ENCODE measurements around the gene RPS6KA5. TPM values are rescaled to one million over a fixed set of nuclear protein-coding genes. Genes with fewer than 3 reads are reported as not detected.
A peak's percentile ranks its signal among the peaks of the same experiment; 100 is the strongest.

Gene RPS6KA5
- total RNA-seq, 1 donor: 0.86 TPM

DNA sequence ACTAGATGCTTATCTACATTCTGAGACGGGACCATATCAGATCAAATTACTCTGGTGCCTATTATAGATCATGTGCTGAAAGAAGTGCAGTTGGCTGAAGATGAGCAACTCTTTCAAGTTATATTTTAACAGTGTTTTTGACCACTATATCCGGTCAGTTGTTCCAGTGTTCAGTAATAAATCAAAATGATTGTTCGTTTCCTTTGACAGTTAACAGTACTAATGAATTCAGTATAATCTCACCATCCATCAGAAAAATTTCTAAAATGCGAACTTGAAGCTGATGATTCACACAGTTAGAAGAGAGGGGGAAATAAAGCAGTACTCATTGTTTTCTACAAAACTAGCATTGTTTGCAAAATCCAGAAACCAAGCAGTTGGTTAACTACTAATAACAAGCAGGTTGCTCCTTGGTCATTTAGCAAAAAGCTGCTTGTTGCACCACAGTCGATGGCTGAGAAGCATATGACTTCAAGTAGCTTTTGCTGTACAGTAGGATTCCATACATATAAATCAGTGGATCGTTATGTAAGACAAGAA lies 2.3 kb downstream of the RPS6KA5 start:
- peak; percentile 51 for DNase-seq (ENCODE audit: low read depth)
- TF ChIP-seq, protein P1, sequence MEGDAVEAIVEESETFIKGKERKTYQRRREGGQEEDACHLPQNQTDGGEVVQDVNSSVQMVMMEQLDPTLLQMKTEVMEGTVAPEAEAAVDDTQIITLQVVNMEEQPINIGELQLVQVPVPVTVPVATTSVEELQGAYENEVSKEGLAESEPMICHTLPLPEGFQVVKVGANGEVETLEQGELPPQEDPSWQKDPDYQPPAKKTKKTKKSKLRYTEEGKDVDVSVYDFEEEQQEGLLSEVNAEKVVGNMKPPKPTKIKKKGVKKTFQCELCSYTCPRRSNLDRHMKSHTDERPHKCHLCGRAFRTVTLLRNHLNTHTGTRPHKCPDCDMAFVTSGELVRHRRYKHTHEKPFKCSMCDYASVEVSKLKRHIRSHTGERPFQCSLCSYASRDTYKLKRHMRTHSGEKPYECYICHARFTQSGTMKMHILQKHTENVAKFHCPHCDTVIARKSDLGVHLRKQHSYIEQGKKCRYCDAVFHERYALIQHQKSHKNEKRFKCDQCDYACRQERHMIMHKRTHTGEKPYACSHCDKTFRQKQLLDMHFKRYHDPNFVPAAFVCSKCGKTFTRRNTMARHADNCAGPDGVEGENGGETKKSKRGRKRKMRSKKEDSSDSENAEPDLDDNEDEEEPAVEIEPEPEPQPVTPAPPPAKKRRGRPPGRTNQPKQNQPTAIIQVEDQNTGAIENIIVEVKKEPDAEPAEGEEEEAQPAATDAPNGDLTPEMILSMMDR (IDR thresholded peaks at IDR 0.05; ENCODE audit: insufficient read depth, low read depth, low read length): no peak

DNA sequence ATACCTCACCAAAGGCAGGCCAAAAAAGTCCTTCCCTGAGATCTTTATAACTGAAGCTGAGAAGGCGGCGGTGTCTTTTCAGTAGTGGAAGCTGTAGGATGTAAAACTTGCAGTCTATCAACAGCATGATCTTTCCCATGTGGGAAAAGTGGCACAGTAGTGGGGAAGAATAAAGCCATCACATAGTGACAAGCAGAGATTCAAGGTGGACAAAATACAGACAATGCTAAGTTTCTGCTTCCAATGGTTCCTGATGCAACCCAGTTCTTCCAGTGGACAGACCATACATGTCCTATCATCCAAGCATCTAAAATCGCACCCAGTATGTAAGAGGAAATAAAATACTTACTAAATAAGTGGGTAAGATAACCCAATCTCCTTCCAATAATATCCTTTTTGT lies 4.1 kb downstream of the RPS6KA5 start:
- TF ChIP-seq, protein P1 (IDR thresholded peaks at IDR 0.05; ENCODE audit: insufficient read depth, low read depth, low read length): no peak
- no peak overlapping the region for H3K4me3 ChIP-seq (ENCODE audit: low read depth, low read length)
- no peak for DNase-seq (ENCODE audit: low read depth)

More for the DNA sequence above, 2.3 kb downstream of the RPS6KA5 start:
- no peak overlapping the region for H3K4me3 ChIP-seq (ENCODE audit: low read depth, low read length)

DNA sequence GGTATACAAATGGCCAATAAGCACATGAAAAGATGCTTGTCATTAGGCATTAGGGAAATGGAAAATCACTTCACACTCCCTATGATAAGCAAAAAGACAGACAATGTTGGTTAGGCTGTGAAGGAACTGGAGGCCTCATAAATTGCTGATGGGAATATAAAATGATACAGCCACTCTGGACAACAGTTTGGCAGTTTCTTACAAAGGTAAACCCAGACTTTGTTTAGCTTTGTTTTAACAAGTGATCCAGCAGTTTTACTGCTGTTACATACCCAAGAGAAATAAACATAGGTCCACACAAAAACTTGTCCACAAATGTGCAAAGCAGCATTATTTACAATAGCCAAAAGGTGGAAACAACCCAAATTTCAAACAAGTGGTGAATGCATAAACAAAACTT lies 5.4 kb downstream of the RPS6KA5 start:
- H3K4me3 ChIP-seq (ENCODE audit: low read depth, low read length): no peak overlapping the region
- TF ChIP-seq, protein P1 (IDR thresholded peaks at IDR 0.05; ENCODE audit: insufficient read depth, low read depth, low read length): no peak
- DNase-seq (ENCODE audit: low read depth): no peak

DNA sequence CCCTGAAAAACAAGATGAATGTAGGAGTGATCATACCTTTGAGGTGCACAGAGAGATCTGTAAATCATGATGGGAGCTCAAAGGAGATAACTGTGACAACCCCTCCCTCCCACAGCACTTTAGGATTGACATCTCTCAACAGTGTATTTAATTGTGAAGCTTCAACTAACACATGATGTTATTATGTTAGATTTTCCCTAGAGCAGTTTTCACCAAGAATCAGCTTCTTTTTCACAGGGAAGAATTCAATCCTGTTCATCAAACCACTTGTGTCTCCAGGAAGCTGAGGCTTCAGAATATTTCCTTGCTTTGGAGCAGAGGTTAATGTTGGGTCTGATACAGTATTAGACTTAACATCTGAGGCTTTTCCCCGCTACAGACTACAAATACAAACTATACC lies 11.8 kb downstream of the RPS6KA5 start:
- TF ChIP-seq, protein P1 (IDR thresholded peaks at IDR 0.05; ENCODE audit: insufficient read depth, low read depth, low read length): no peak
- no peak overlapping the region for H3K4me3 ChIP-seq (ENCODE audit: low read depth, low read length)

DNA sequence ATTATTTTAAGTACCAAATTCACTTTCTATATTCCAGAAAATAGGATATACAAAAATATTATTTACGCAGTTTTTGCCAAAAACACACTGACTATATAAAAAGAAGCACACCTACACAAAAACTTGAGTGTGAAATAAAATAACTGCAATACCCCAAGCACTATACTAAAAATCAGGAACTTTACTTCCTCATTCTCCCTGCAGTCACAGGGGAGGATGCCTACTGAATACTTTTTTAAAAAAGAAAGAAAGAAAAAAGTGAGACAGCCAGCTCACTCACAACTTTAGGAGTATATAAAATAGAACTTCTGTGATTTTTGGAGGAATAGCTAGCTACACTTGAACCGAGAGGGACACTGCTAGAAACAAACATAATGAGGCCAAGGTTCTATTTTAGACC lies 12.2 kb downstream of the RPS6KA5 start:
- TF ChIP-seq, protein P1 (IDR thresholded peaks at IDR 0.05; ENCODE audit: insufficient read depth, low read depth, low read length): no peak
- no peak overlapping the region for H3K4me3 ChIP-seq (ENCODE audit: low read depth, low read length)
- no peak for DNase-seq (ENCODE audit: low read depth)

More for the DNA sequence above, 11.8 kb downstream of the RPS6KA5 start:
- DNase-seq (ENCODE audit: low read depth): no peak

DNA sequence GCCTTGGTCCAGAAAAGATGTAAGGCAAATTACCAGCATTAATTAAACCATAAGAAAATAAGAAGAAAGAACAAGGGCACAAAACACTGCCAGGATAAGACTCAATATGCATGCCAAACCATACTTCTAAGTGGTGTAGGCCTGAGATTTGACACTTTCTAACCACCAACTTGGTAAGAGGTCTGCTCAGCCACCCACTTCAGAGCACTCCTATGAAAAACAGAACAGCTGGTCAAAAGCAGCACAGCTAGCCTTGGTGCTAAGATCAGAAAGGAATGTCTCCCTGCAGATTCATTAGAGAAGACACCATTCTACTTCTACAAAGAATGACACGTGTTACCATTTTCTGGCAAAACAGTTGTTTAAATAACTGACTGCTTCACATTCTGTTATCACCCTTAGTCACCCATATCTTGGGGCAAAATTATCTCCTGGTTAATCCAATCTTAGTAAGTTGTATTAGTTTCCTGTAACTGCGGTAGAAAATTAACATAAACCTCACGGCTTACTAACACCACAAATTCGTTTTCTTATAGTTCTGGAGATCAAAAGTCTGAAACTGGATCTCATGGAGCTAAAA lies 13.2 kb downstream of the RPS6KA5 start:
- no peak for DNase-seq (ENCODE audit: low read depth)
- no peak overlapping the region for H3K4me3 ChIP-seq (ENCODE audit: low read depth, low read length)
- TF ChIP-seq, protein P1 (IDR thresholded peaks at IDR 0.05; ENCODE audit: insufficient read depth, low read depth, low read length): no peak
